Neural cell (in vitro differentiated cells): ENCODE measurements around the gene ETFB. TPM values are rescaled to one million over a fixed set of nuclear protein-coding genes. Genes with fewer than 3 reads are reported as not detected.
"Not testable (repeated sequence)": the region's sequence is repeated elsewhere in the genome, so short reads cannot be mapped to it uniquely, and the experiment has no call there.

Experiments used
- H2AFZ ChIP-seq: fragments of 200-600, 300-800 bp; sonication (generic), shearing (Covaris generic); 2 replicates; pipeline ENCODE4 v1.6.0; 2014; ENCODE audit warnings: low read depth, mild to moderate bottlenecking, antibody characterized with exemption, low read length, moderate library complexity
- H3F3A ChIP-seq: fragments of 200-600 bp; shearing (Covaris generic); 2 replicates; pipeline ENCODE4 v1.6.1; 2016; ENCODE audit warnings: mild to moderate bottlenecking, moderate library complexity, mixed read lengths, antibody characterized with exemption, low read length; ENCODE audit not compliant: insufficient read depth, poor library complexity, severe bottlenecking
- H3K27ac ChIP-seq: fragments of 200-600, 300-800 bp; sonication (generic), shearing (Covaris generic); 2 replicates; pipeline ENCODE4 v1.5.1; 2014; ENCODE audit warnings: mild to moderate bottlenecking, low read length, moderate library complexity
- H3K27me3 ChIP-seq: fragments of 300-800, 200-600 bp; sonication (generic), shearing (Covaris generic); 2 replicates; pipeline ENCODE4 v1.6.0; 2014; ENCODE audit warnings: mild to moderate bottlenecking, low read depth, low read length, moderate library complexity; ENCODE audit not compliant: insufficient read depth
- H3K36me3 ChIP-seq: fragments of 300-800, 200-600 bp; sonication (generic), shearing (Covaris generic); 2 replicates; pipeline ENCODE4 v1.5.1; 2014; ENCODE audit warnings: mild to moderate bottlenecking, antibody characterized with exemption, low read length, moderate library complexity; ENCODE audit not compliant: insufficient read depth
- H3K4me2 ChIP-seq: fragments of 300-800, 200-600 bp; sonication (generic), shearing (Covaris generic); 2 replicates; pipeline ENCODE4 v1.6.0; 2014; ENCODE audit warnings: mild to moderate bottlenecking, low read length
- H3K4me3 ChIP-seq: fragments of 300-800, 200-600 bp; sonication (generic), shearing (Covaris generic); 2 replicates; pipeline ENCODE4 v1.5.1; 2014; ENCODE audit warnings: mild to moderate bottlenecking, low read length, moderate library complexity
- H3K79me2 ChIP-seq: fragments of 200-600 bp; shearing (Covaris generic); replicated peaks from 2 replicates; pipeline ENCODE4 v1.6.0; 2014; ENCODE audit warnings: mild to moderate bottlenecking, low read length, moderate library complexity; ENCODE audit not compliant: insufficient read depth
- H3K9ac ChIP-seq: fragments of 300-800, 200-600 bp; sonication (generic), shearing (Covaris generic); 2 replicates; pipeline ENCODE4 v1.6.1; 2016; ENCODE audit warnings: mild to moderate bottlenecking, low read length, mixed read lengths
- H3K9me2 ChIP-seq: fragments of 200-600 bp; shearing (Covaris generic); 2 replicates; pipeline ENCODE4 v1.6.1; 2016; ENCODE audit warnings: mild to moderate bottlenecking, low read length, mixed read lengths; ENCODE audit not compliant: insufficient read depth
- H3K9me3 ChIP-seq: fragments of 200-600, 300-800 bp; sonication (generic), shearing (Covaris generic); 2 replicates; pipeline ENCODE4 v1.6.1; 2016; ENCODE audit warnings: mild to moderate bottlenecking, mixed run types, low read length, moderate library complexity, mixed read lengths
- H4K20me1 ChIP-seq: fragments of 200-600 bp; shearing (Covaris generic); 2 replicates; pipeline ENCODE4 v1.6.1; 2016; ENCODE audit warnings: mild to moderate bottlenecking, mixed run types; ENCODE audit not compliant: insufficient read depth
- CTCF ChIP-seq: fragments of 450-650 bp; IDR thresholded peaks from 2 replicates; pipeline ENCODE4 v1.5.1; 2014; ENCODE audit warnings: antibody characterized with exemption, mild to moderate bottlenecking, moderate library complexity; ENCODE audit not compliant: poor library complexity, severe bottlenecking
- EP300 ChIP-seq: fragments of 450-650 bp; conservative IDR thresholded peaks from 2 replicates; pipeline ENCODE4 v1.6.1; 2014; ENCODE audit warnings: antibody characterized with exemption, mild to moderate bottlenecking, moderate library complexity; ENCODE audit not compliant: poor library complexity, severe bottlenecking
- EZH2 ChIP-seq: fragments of 200-600, 300-800 bp; shearing (Covaris generic), sonication (generic); IDR thresholded peaks from 2 replicates; pipeline ENCODE4 v1.6.1; 2014; ENCODE audit warnings: antibody characterized with exemption, low read length, borderline replicate concordance, mild to moderate bottlenecking; ENCODE audit not compliant: insufficient read depth, poor library complexity, severe bottlenecking
- MXI1 ChIP-seq: fragments of 450-650 bp; conservative IDR thresholded peaks from 2 replicates; pipeline ENCODE4 v1.6.1; 2014; ENCODE audit warnings: antibody characterized with exemption, mild to moderate bottlenecking; ENCODE audit not compliant: poor library complexity, severe bottlenecking
- POLR2AphosphoS5 ChIP-seq: IDR thresholded peaks from 2 replicates; pipeline ENCODE4 v1.6.1; 2012
- RAD21 ChIP-seq: fragments of 450-650 bp; conservative IDR thresholded peaks from 2 replicates; pipeline ENCODE4 v1.6.1; 2014; ENCODE audit warnings: antibody characterized with exemption, mild to moderate bottlenecking, moderate library complexity
- REST ChIP-seq: IDR thresholded peaks from 2 replicates; pipeline ENCODE4 v1.6.1; 2012; ENCODE audit warnings: borderline replicate concordance
- SMC3 ChIP-seq: fragments of 450-650 bp; conservative IDR thresholded peaks from 2 replicates; pipeline ENCODE4 v1.6.1; 2014; ENCODE audit warnings: antibody characterized with exemption, mild to moderate bottlenecking, moderate library complexity; ENCODE audit not compliant: poor library complexity
- TAF1 ChIP-seq: IDR thresholded peaks from 2 replicates; pipeline ENCODE4 v1.6.1; 2012; ENCODE audit warnings: low read depth
- polyA plus RNA-seq: library from polyadenylated mRNA; depleted of rRNA; stranded (reverse); fragments of >200 nt; gene quantifications from 2 replicates; pipeline ENCODE4 v1.2.3, GENCODE V29; 2014

Gene ETFB
- polyA plus RNA-seq, 1 donor from 2014 or later, result 383 TPM

- no peak overlapping the region for H3K4me2 ChIP-seq
- H3K4me3 ChIP-seq, result no peak overlapping the region
- no peaks in the 10 kb centered on the region for H3K79me2 ChIP-seq
- TF ChIP-seq EZH2 (no peak), TAF1 (no peak), REST (no peak), MXI1 (no peak), RAD21 (no peak)
- H4K20me1 ChIP-seq, result no peaks in the 10 kb centered on the region
- no peak overlapping the region for H2AFZ ChIP-seq
- no peaks in the 10 kb centered on the region for H3K9me3 ChIP-seq
- no peak overlapping the region for H3K9ac ChIP-seq
- H3K27ac ChIP-seq, result no peak overlapping the region
- no peaks in the 10 kb centered on the region for H3K36me3 ChIP-seq
- no peaks in the 10 kb centered on the region for H3F3A ChIP-seq
- no peaks in the 10 kb centered on the region for H3K9me2 ChIP-seq
- H3K27me3 ChIP-seq, result no peaks in the 10 kb centered on the region
Observed at GRCh38 chr19:51402117-51402516, 35.9 kb upstream of the ETFB start.

- H3K9me2 ChIP-seq, H3K9me3 ChIP-seq, H3K4me2 ChIP-seq, H3K79me2 ChIP-seq, H4K20me1 ChIP-seq, H3K27me3 ChIP-seq, H3K36me3 ChIP-seq, H3K27ac ChIP-seq, H2AFZ ChIP-seq, H3K4me3 ChIP-seq, H3F3A ChIP-seq, H3K9ac ChIP-seq: not testable (repeated sequence)
Observed at GRCh38 chr19:51399936-51400335, 33.7 kb upstream of the ETFB start.

- no peaks in the 10 kb centered on the region for H4K20me1 ChIP-seq
Observed at GRCh38 chr19:51399231-51399630, 33.0 kb upstream of the ETFB start.

More at GRCh38 chr19:51399231-51399630, 33.0 kb upstream of the ETFB start:
- Histone ChIP-seq H3K79me2 (no peaks in the 10 kb centered on the region), H2AFZ (no peak overlapping the region), H3K27me3 (no peaks in the 10 kb centered on the region), H3K36me3 (no peaks in the 10 kb centered on the region), H3K9me2 (no peaks in the 10 kb centered on the region), H3K4me3 (no peak overlapping the region), H3K9ac (no peak overlapping the region), H3K4me2 (no peak overlapping the region), H3F3A (no peaks in the 10 kb centered on the region), H3K27ac (no peak overlapping the region), H3K9me3 (no peaks in the 10 kb centered on the region)
- no peak for TF ChIP-seq EZH2
- TF ChIP-seq REST, result no peak
- TF ChIP-seq MXI1, result no peak
- TF ChIP-seq SMC3, result no peak
- no peak for TF ChIP-seq TAF1
- no peak for TF ChIP-seq EP300
- TF ChIP-seq RAD21, result no peak
- TF ChIP-seq POLR2AphosphoS5, result no peak
- TF ChIP-seq CTCF, result no peak
